ENCODE measurements around the gene PTPRK. TPM values are rescaled to one million over a fixed set of nuclear protein-coding genes. Genes with fewer than 3 reads are reported as not detected.
A peak's percentile ranks its signal among the peaks of the same experiment; 100 is the strongest.
"Not testable (repeated sequence)": the region's sequence is repeated elsewhere in the genome, so short reads cannot be mapped to it uniquely, and the experiment has no call there.

Gene PTPRK
- polyA plus RNA-seq, 10 donors: 14.5 to 27.5 (median 18.0) TPM

DNA sequence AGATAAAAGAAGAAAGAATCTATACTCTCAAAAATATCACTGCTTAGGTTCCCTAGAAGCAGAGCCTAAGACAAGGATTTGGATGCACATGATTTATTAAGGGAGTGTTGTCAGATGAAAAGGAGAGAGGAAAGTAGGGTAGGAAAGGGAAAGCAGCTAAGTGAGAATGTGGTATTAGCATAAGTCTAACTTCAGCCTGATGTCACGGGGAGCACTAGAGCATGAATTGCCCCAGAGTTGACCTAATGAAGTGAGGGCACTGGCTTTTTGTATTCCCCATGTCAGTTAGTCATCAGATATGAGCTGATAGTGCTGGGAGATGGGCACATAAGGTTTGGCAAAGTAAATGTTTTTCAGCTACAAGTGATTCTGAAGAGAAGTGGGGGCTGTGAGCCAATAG, 490.6 kb downstream of the PTPRK start:
- no peak for DNase-seq

DNA sequence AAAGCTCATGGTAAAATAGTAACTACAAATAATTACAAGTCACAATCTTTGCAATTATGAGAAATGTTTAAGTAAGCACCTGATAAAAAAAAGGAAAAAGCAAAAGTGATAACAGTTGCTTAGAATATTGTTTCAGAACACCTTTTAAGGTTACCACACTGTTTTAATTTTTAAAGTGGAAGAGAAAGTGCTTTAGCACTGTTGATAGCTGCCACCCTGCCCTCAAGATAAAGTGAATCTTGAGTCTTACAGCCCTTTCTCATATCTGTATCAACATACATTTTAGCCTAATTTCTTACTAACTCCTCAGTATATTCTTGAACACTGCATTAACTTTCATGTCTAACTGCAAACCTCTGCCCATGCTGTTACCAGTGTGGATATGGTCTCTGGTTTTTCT, 492.2 kb downstream of the PTPRK start:
- DNase-seq: no peak

DNA sequence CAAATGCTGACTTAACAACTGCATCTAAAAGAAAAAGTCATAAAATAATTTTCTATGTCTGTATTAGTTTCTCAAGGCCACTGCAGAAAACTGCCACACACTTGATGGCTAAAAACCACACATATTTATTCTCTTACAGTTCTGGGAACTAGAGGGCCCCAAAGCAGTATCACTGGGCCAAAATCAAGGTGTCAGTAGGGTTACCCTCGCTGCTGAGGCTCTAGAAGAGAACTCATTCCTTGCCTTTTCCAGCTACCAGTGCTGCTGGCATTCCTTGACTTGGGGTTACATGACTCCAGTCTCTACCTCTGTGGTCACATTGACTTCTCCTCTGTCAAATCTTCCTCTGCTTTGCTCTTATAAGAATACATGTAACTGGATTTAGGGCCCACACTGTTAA, 494.9 kb downstream of the PTPRK start:
- DNase-seq: no peak

DNA sequence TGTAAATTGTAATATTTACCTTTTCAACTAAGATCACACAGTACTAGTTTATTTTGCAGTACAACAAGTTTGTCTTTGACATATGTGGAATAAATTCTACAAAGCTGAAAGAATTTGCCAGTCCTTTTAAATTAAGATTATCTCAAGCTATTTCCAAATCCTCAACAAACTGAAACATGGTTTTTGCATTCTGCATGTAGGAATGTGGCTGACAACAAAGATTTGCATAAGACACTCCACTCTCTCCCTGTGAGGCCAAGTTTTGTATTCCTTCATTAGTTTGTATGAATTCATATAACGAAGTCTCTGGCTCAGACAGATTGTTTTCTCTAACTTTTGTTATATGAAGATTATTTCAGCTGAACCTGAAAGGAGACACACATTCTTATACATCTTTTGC, 495.4 kb downstream of the PTPRK start:
- no peak for DNase-seq

DNA sequence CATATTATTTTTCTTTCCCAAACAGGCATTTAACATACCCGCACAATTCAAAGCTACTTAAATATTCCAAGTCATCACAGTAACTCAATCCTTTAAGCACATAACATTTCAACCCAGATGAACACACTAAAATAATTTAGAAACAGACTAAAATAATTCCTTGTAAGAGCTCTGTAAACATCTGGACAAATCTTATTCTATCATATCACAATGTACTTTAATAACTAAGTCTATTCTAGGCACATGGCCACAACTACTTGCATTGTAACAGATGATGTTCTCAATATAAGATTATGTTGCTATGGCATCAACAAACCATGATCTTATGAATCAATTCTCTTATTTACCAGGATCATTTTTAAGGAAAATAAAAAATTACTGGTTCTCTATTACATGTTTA, 496.4 kb downstream of the PTPRK start:
- peak; percentile 19 to 55 (median 32) for DNase-seq

DNA sequence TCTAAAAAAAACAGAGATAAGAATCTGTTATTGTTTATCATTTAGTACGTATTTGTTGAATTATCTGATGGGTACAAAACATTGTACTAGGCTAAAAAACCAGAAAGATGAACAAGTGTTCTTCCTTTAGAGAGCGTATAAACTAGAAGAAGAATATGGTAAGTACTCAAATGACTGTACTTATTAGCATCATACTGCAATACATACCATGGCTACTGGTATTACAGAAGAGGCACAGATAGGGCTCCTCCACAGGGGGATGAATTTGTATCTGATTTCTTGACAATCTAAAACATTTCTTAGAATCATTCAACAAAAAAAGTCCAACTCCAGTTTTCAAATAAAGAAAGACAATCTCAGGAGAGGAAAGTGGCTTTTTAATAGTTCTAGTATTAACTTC, 501.6 kb downstream of the PTPRK start:
- no peak for DNase-seq

DNA sequence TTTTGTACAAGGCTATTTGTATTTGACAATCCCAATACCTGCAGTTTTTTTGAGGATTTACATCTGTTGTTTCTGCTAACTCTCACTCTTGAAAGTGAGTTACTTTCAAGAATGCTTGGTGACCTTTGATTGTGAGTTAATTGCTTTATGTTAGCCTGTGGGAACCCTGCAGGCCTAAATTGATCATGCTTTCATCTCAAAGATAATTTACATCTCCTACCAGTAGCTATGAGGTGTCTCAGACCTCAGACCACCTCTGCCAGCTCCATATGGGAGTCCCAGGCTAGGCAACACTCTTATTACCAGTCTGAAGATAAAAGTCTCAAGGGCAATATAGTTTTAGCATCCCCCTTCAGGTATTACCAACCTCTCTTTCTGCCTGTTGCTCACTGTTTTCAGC, 503.1 kb downstream of the PTPRK start:
- no peak for DNase-seq

DNA sequence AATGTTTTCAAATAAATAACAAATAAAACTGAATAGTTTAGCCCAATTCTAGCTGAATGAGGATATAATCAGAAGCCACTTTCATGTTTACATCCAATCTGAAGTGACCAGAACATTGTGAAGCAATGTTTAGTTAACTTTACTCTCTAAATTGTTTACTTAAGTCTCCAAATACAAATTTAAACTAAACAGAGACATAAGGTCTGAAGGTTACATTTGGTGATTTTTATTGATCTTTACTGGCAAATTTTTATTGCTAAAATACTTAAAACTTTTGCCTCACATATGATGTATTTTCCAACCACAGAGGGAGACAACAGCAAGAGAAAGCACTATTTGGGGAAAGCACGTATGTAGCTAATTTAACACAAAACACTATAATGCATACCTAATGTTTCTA, 512.7 kb downstream of the PTPRK start:
- peak in 1 of 3 donors; percentile 8 for DNase-seq

DNA sequence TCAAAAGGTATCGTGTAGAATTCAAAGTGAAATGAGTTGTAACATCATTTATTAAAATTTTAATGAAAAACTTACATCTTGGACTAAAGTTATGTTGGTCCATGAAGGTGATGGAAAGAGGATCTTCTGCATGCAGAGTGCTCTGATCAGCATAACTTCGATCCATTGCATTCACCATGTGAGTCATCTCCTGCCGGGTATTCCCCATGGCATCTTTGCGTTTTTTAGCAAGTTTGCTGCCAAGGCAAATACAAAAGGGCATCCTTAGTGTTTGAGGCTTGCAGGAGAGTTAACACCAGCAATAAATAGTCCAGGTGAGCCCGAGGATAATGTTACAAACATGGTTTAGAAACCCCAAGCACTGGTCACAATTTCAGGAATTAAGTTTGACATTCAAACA, 515.4 kb downstream of the PTPRK start:
- DNase-seq: no peak

DNA sequence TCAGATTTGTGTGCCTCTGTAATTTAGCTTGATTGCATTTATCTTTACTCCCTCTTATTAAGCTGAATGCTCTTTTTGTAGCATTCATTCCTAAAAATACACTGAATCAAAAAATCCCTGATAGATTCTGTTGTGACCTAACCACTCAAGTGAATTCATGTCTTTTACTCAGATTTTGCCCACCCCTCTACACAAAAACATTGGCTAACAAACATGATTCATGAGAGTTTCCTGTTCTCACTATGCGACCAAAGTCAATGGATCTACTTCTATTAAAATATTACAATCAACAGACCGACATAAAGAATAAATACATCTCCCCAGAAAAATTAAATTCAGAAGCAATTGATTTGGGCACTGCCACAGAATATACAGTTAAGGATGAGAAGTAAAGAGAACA, 520.0 kb downstream of the PTPRK start:
- no peak for DNase-seq

DNA sequence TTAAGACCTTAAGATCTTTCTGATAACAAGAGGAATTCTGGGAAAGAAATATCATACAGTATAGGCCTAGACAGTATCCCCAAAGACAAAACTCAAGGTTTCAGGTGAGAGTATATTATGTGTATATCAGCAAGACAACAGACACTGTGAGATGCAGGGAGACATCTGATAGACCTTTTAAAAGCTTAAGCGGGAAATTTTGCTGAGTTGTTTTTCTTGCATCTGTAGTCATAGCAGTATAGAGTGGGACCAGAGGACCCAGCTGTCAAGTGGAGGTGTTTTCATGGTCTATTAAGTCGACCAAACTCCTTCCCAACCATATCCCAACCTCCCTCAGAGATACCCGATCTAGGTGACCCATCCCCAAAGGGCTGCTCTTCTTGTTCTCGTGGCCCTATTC, 521.4 kb downstream of the PTPRK start:
- no peak for DNase-seq

DNA sequence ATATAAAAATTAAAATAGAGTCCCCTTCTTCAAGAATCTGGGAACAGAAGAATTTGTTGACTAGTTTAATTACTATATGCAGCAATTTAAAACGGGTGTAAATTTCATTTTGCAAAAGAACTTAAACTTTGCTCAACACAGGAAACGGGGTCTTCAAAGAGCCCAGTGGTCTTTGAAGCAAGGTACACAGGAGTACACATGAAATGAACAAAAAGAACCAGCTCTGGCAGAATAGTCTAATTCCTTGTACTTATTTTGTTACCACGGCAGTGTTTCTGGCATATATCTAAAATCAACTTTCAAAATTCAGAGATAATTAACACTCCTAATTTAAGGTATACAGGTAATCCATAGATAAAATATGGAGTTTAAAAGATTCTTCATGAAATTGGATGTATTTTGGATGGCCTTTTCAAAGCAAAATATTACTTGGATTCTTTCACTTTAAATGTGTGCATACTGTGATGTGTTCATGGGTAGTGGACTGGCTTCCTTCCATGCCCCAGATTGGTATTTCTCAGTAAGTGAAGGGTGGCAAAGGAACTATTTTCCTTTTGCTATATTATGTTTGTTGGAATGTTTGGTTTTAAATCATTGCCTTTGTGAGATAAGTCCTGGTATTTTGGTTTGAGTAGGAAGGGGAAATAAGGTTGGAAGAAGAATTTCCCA, 522.8 kb downstream of the PTPRK start:
- no peak for DNase-seq

DNA sequence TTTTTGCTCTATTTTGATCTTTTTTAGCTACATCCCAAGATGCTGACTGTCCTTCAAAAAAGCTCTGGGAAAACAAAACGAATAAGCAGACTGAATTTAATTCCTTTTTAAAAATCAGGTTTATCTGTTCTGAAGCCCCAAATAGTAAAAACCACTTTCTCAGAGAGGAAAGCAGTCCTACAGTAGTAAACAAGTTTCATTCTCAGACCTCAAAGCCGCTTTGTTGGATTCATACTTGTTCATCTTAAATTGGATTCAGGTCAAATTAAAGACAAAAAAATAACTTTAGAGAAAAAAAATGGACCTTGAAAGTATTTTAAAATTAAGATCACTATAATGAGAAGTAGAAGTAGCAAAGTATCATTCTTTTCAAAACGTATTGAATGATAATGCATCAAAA, 523.5 kb downstream of the PTPRK start:
- DNase-seq: no peak

DNA sequence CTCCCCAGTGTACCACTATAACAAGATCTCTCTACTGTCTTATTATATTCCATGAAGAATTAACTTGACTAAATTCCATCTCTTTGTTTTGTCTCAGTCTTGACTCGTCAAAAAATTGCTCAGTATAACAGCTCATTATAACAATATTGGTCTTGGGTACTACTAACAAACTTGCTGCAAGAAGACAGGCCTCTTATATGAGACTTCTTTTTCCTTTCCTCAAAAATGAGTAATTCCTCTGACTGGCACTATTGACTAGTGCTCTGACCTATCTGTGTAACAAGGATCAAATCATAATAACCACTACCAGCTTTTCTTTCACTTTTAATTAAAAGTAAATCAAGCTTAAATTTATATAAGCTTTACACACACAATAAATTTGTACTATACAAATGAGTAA, 528.3 kb downstream of the PTPRK start:
- no peak for DNase-seq

DNA sequence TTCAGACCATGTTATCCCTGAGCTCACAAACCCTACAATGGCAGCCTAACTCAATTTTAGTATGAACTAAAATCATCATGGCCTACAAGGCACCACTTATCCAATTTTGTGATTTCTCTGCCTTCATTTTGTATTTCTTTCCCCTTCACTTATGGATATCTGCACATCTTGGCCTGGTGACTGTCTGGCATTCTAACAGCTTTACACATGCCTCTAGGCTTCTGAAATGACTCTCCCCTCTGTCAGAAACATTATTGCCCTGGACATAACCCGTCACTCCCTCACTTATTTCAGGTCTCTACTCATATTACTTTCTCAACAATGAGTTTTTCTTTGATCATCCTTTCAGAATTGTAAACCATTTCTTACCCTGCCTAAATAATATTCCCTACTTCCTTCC, 530.3 kb downstream of the PTPRK start:
- no peak for DNase-seq

DNA sequence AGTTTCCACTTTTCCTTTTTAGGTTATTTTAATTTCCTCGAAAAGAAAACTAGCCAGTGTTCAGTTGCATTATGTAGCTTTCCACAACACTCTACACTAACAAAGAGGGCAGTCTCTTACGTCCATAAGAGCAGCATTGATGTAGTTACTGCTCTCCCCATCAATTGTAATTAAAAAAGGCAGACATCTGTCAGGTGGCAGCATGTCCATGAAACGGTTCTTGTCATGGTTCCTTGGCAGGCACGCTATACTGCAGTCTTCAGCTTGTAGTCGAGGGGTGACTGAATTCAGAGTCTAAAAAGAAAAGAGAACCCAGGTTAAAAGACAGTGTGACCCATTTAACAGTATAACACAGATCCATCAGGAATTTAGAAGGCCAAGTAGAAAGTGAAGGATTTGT, 539.4 kb downstream of the PTPRK start:
- no peak for DNase-seq

DNA sequence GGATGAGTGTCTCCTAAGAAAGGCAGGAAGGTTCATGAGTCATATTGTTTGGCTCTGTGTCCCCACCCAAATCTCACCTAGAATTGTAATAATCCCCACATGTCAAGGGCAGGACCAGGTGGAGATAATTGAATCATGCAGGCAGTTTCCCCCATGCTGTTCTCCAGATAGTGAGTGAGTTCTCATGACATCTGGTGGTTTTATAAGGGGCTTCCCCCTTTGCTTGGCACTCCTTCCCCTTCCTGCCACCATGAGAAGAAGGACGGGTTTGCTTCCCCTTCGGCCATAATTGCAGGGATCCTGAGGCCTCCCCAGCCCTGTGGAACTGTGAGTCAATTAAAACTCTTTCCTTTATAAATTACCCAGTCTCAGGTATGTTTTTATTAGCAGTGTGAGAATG, 542.2 kb downstream of the PTPRK start:
- DNase-seq: not testable (repeated sequence)

DNA sequence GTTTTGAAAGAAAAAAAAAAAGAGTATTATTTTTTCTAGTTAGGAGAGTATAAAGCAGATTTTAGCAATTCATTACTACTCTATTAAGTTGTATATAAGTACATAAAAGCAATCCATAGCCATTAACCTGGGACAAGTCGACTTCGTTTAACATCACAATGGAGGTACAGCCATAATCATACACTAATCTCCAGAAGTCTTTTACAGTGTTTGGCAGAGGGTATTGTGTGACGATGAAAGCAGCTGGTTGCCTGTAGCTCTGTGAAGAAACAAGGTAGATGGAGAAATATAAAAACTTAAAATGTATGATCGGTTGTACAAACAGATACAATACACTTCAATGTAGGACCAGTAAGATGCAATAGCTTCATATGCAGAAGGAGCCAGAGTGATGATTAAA, 543.6 kb downstream of the PTPRK start:
- DNase-seq: no peak

DNA sequence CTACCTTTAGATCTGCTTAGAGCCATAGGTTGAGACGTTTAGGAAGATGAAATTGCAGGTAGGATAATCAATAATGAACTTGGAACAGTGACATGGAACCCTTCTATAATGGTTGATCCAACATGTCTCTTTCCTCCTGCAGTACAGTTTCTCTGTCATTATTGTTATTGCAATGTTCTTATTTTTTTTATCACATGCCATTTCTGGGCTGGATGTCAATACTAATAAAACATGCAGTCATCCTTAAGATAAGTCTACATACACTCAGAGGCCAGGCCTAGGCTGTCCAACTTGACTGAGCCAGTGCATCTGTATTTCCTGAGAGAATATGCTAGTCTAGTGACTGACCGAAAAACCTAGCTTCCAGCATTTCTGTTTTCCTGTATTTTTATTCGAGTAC, 544.3 kb downstream of the PTPRK start:
- no peak for DNase-seq

DNA sequence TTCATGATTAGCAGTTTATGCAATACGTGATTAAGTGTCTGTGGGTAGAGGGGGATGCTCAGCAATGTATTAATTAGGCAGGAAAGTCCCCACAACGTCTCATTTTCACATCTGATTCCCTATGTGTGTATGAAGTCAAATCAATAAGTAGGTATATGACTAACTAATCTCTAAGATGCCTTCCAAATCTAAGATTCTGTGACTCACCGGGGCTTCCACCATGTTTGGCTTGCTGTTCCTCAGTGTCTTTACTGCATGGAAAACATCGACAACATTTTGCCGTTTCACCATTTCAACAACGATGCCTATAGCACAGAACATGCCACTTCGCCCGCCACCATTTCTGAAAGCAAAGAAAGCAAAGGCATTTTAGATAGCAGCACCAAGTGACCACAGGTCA, 547.6 kb downstream of the PTPRK start:
- no peak for DNase-seq

DNA sequence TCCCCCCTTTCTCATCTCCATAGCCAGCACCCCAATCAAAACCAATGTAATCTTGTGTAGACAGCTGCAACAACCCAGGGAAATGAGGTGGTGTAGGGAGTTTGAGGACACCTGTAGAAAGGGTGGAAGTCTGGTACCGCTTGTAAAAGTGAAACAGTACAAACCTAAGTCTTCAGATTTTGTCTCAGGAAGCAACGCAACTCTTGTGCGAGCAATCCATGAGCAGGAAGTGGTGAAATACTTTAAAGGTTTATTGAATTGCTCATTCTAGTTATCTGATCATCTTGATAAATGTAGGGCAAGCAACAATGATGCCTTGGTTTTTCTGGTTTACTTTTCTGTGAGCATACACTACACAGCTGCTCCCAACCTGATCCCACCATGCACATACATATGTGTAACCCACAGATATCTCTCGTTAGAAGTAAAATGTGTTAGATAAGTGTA, 548.4 kb downstream of the PTPRK start:
- DNase-seq: peak in 1 of 3 donors; percentile 52

DNA sequence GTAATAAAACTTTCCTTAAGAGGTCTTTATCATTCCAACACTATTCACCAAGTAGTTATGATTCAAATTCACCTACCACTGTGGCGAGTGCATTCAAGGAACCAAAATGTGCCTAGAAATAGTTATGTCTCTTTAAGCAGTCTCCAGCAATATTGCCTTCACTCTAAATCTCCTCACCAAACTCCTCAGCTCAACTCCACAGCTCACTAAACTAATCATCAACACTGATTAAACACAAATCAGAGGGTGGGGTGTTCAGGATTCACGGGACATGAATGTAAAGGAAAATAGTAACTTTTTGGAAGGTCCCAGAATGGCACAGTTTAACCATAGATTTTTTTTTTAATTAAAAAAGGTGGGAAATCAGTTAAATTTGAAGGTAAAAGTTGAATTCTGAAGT, 549.0 kb downstream of the PTPRK start:
- no peak for DNase-seq

DNA sequence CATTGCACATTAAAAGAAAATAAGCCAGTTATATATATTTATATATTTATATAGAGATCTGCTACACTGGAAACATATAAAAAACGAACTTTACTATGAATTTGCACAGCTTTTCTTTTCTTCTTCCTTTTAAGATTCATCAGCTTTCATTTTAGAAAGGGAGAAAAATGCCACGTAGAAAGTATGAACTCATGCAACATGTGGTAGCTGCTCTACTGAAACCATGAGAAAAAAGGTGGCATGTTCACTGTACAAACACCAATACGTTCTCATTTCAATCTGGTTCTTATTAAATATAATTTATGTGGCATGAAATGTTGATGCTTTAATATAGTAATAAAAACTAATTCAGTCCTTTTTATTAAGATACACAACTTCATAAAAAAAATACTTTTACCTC, 550.7 kb downstream of the PTPRK start:
- DNase-seq: no peak

DNA sequence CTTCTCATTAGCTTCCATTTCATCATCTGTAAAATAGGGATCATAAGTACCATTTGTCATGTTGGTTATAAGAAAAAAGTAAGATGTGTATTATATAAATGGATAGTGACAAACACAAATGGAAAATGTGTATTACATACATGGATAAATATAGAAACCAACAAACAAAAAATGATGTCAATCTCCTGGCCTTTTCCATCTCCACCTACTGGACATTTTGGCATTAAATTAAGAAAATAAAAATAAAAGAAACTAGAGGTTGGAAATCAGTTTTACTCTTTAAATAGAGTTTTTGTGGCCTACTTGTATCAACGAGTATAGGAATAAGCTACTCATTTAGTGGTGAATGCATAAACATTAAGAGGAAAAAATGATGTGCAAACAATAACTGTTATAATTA, 552.0 kb downstream of the PTPRK start:
- no peak for DNase-seq

DNA sequence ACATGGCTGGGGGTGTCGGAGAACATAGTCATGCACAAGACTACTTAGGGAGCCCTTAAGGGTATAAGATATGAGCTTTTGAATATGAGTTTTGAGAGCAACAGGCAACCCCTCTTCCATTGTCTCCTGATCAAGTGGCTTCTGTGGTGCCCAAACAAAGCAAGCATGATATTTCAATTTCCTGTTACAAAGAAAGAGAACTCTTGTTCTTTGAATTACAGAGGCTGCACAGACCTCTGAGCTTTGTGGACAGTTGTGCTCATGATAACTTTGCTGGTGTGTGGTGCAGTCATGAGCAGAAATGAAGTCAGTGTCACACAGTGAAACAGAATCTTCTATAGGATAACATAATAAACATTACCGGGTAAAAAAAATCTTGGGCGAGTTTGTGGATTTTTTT, 552.7 kb downstream of the PTPRK start:
- no peak for DNase-seq

All from muscle of back (tissue), 11 donors.